Endodermal cell (in vitro differentiated cells): ENCODE results near the gene SCN8A. TPM values are rescaled to one million over a fixed set of nuclear protein-coding genes. Genes with fewer than 3 reads are reported as not detected.

ENCODE experiments used
- DNase-seq: peaks from one replicate; pipeline ENCODE4 v3.0.0-alpha.2; 2017
- H3K27ac ChIP-seq: 2 replicates; pipeline ENCODE4 v1.5.1; 2013; ENCODE audit warnings: mild to moderate bottlenecking, low read depth, low read length, moderate library complexity
- H3K27me3 ChIP-seq: 2 replicates; pipeline ENCODE4 v1.6.1; 2013; ENCODE audit warnings: mild to moderate bottlenecking, low read length, moderate library complexity; ENCODE audit not compliant: insufficient read depth, control insufficient read depth, poor library complexity, severe bottlenecking
- H3K36me3 ChIP-seq: 2 replicates; pipeline ENCODE4 v1.7.0; 2013; ENCODE audit warnings: mild to moderate bottlenecking, low read length, moderate library complexity; ENCODE audit not compliant: control insufficient read depth, insufficient read depth
- H3K4me1 ChIP-seq: one replicate; pipeline ENCODE4 v1.7.0; 2013; ENCODE audit warnings: low read length; ENCODE audit not compliant: control insufficient read depth, insufficient read depth
- H3K4me3 ChIP-seq: 2 replicates; pipeline ENCODE4 v1.5.1; 2013; ENCODE audit warnings: mild to moderate bottlenecking, low read length, moderate library complexity
- H3K9ac ChIP-seq: 2 replicates; pipeline ENCODE4 v1.6.1; 2013; ENCODE audit warnings: mild to moderate bottlenecking, low read length, moderate library complexity; ENCODE audit not compliant: poor library complexity, severe bottlenecking; ENCODE audit errors: extremely low read depth
- H3K9me3 ChIP-seq: 2 replicates; pipeline ENCODE4 v1.6.1; 2013; ENCODE audit warnings: mild to moderate bottlenecking, low read length, moderate library complexity; ENCODE audit not compliant: control insufficient read depth
- H3K27ac Mint-ChIP-seq: 2 replicates; pipeline ENCODE4 v1.8.0; 2020; ENCODE audit warnings: mixed read lengths
- H3K27me3 Mint-ChIP-seq: 2 replicates; pipeline ENCODE4 v1.8.0; 2021; ENCODE audit warnings: mild to moderate bottlenecking, mixed read lengths; ENCODE audit not compliant: insufficient read depth
- H3K36me3 Mint-ChIP-seq: 2 replicates; pipeline ENCODE4 v1.8.0; 2020; ENCODE audit warnings: low read depth, mixed read lengths
- H3K4me1 Mint-ChIP-seq: 2 replicates; pipeline ENCODE4 v1.8.0; 2020; ENCODE audit warnings: mixed read lengths
- H3K4me3 Mint-ChIP-seq: 2 replicates; pipeline ENCODE4 v1.8.0; 2020; ENCODE audit warnings: mild to moderate bottlenecking, moderate library complexity, mixed read lengths
- H3K9me3 Mint-ChIP-seq: 2 replicates; pipeline ENCODE4 v1.8.0; 2020; ENCODE audit warnings: mild to moderate bottlenecking, mixed read lengths
- CTCF ChIP-seq: fragments of 200-600 bp; sonication (generic); conservative IDR thresholded peaks from 2 replicates; pipeline ENCODE4 v1.5.0; 2021; ENCODE audit warnings: antibody characterized with exemption, mild to moderate bottlenecking
- WGBS, 2 experiments: methylation state at CpG; one replicate each; pipeline versions ENCODE4 v1.1.5 to v1.1.7; 2013; ENCODE audit warnings: missing lambda C conversion rate in 2 of 2, mixed read lengths in 1 of 2; ENCODE audit not compliant: insufficient coverage in 1 of 2, insufficient read length in 1 of 2; 5-methylcytosine and 5-hydroxymethylcytosine counted together
- total RNA-seq, 2 donors: library from RNA; stranded (reverse); fragmentation: NEBNext Ultra II Directional in 1 of 2; extraction: Animal tissue kit (Norgen Biotek cat#: 25700) in 1 of 2; gene quantifications; 2 replicates in 1 of 2; 3 replicates in 1 of 2; pipeline ENCODE4 v1.2.1, GENCODE V29; 2021

SCN8A gene
- total RNA-seq, 2 donors from 2014 or later = 9.5 to 9.7 TPM

DNA sequence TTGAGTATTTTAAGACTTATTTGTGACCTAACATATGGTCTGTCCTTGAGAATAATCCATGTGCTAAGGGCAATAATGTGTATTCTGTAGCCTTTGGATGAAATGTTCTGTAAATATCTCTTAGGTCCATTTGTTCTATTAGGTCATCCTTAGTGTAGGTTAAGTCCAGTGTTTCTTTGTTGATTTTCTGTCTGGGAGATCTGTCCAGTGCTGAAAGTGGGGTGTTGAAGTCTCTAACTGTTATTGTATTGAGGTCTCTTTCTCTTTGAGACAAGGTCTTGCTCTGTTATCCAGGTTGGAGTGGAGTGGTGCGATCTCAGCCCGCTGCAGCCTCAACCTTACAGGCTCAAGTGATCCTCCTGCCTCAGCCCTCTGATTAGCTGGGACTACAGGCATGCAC, 149.5 kb downstream of the SCN8A start:
- Histone ChIP-seq H3K36me3 (peaks cover 3% of the 10 kb centered on the region), H3K4me3 (no peak overlapping the region), H3K27me3 (peaks cover 24% of the 10 kb centered on the region), H3K27ac (no peak overlapping the region), H3K9ac (no peak overlapping the region), H3K4me1 (no peaks in the 10 kb centered on the region), H3K9me3 (peaks cover 17% of the 10 kb centered on the region)
- 90 to 95% methylated on average over 2 of the region's 2 CpGs for WGBS, 2 experiments
- no peak for TF ChIP-seq CTCF
- peaks cover 5% of the 10 kb centered on the region for H3K4me1 Mint-ChIP-seq
- peaks cover 28% of the 10 kb centered on the region for H3K9me3 Mint-ChIP-seq
- DNase-seq = no peak
- H3K36me3 Mint-ChIP-seq = peaks cover 17% of the 10 kb centered on the region
- H3K27me3 Mint-ChIP-seq = peaks cover 28% of the 10 kb centered on the region
- no peak overlapping the region for H3K4me3 Mint-ChIP-seq
- no peak overlapping the region for H3K27ac Mint-ChIP-seq

GRCh38 chr12:51744235-51744634, 153.2 kb downstream of the SCN8A start:
- Mint-ChIP-seq H3K9me3 (peaks cover 18% of the 10 kb centered on the region), H3K27ac (no peak overlapping the region), H3K27me3 (peaks cover 49% of the 10 kb centered on the region), H3K36me3 (peaks cover 18% of the 10 kb centered on the region), H3K4me1 (peaks cover 8% of the 10 kb centered on the region), H3K4me3 (no peak overlapping the region)
- peaks cover 4% of the 10 kb centered on the region for H3K4me1 ChIP-seq
- no peak for DNase-seq
- peaks cover 52% of the 10 kb centered on the region for H3K27me3 ChIP-seq
- no peak for TF ChIP-seq CTCF
- no peak overlapping the region for H3K27ac ChIP-seq
- WGBS, 2 experiments = 90 to 92% methylated on average over 6 of the region's 6 CpGs
- peaks cover 14% of the 10 kb centered on the region for H3K9me3 ChIP-seq
- H3K36me3 ChIP-seq = peaks cover 12% of the 10 kb centered on the region
- H3K4me3 ChIP-seq = no peak overlapping the region
- no peak overlapping the region for H3K9ac ChIP-seq

- Histone ChIP-seq H3K9ac (no peak overlapping the region), H3K27ac (no peak overlapping the region), H3K36me3 (peaks cover 12% of the 10 kb centered on the region), H3K9me3 (peaks cover 8% of the 10 kb centered on the region), H3K4me1 (peaks cover 4% of the 10 kb centered on the region), H3K4me3 (no peak overlapping the region), H3K27me3 (peaks cover 56% of the 10 kb centered on the region)
- Mint-ChIP-seq H3K36me3 (peaks cover 12% of the 10 kb centered on the region), H3K4me1 (peaks cover 9% of the 10 kb centered on the region), H3K27ac (no peak overlapping the region), H3K9me3 (peaks cover 10% of the 10 kb centered on the region), H3K27me3 (peaks cover 55% of the 10 kb centered on the region), H3K4me3 (no peak overlapping the region)
- no peak for DNase-seq
- 89 to 97% methylated on average over 1 of the region's 1 CpG for WGBS, 2 experiments
- no peak for TF ChIP-seq CTCF
Observed at GRCh38 chr12:51744957-51745356, 153.9 kb downstream of the SCN8A start.
